ENCODE results near the gene HSD11B2.

HSD11B2 gene

DNA sequence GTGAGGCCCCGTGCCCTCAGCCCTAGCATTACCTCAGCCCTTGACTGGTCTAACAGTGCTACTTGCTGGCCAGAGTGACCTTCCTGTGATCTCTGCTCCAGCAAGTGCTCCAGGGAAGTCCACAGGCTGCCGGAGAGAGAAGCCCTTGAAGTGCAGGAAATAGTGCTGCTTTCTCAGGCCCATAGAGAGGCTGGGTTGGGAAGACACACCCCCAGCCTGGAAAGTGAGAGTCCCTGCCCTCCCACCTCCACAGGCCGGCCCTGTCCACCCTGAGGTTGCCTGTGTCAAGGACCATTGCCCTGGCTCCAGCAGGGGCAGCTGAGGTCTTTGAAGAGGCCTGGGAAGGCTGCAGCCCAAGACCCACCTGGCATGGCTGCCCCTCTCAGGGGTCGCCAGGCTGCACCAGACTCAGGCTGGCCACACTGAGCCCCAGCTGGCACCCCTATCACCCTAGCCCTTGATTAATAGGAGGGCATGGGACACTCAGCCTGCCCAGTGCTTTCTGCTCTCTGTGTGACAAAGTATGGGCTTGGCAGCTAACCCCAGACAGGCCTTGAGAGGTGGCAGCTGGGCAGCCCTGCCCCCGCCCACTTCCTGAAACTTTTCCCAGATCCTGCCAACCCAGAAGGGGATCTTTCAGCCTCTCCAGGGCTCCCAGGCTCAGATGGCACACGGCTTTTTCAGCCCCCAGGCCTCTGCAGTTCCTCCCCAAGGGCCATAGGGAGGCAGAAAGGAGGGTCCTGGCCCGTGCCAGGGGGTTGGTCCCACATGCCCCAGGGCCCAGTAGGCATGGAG lies 28.3 kb downstream of the HSD11B2 start:
- no peak overlapping the region for H3K4me2 ChIP-seq (ENCODE audit: low read length)
- no peaks in the 10 kb centered on the region for H4K20me1 ChIP-seq (ENCODE audit: control insufficient read depth, insufficient read depth, low read depth, low read length)
- no peak for TF ChIP-seq EZH2phosphoT487 (IDR thresholded peaks at IDR 0.05; ENCODE audit: borderline replicate concordance, low read length)
- TF ChIP-seq, protein P1, sequence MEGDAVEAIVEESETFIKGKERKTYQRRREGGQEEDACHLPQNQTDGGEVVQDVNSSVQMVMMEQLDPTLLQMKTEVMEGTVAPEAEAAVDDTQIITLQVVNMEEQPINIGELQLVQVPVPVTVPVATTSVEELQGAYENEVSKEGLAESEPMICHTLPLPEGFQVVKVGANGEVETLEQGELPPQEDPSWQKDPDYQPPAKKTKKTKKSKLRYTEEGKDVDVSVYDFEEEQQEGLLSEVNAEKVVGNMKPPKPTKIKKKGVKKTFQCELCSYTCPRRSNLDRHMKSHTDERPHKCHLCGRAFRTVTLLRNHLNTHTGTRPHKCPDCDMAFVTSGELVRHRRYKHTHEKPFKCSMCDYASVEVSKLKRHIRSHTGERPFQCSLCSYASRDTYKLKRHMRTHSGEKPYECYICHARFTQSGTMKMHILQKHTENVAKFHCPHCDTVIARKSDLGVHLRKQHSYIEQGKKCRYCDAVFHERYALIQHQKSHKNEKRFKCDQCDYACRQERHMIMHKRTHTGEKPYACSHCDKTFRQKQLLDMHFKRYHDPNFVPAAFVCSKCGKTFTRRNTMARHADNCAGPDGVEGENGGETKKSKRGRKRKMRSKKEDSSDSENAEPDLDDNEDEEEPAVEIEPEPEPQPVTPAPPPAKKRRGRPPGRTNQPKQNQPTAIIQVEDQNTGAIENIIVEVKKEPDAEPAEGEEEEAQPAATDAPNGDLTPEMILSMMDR (IDR thresholded peaks at IDR 0.05; ENCODE audit: low read depth, low read length, poor library complexity, severe bottlenecking): no peak

DNA sequence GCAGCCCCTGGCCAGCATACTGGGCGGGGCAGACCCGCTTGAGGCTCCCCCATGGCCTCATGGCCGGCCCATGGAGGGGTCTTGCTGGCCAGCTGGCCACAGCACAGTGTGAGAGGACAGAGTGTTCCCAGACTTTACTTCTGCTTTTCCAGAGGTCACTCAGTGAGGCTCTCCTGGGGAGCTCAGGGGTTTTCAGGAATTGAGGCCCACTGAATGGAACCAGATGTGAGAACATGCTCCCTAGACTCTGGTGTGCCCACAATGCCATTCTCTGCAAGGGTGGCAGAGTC lies 28.9 kb downstream of the HSD11B2 start:
- TF ChIP-seq EZH2phosphoT487 (IDR thresholded peaks at IDR 0.05; ENCODE audit: borderline replicate concordance, low read length): no peak
- TF ChIP-seq, protein P1 (IDR thresholded peaks at IDR 0.05; ENCODE audit: low read depth, low read length, poor library complexity, severe bottlenecking): no peak
- H3K27me3 ChIP-seq (ENCODE audit: control insufficient read depth, low read length): no peaks in the 10 kb centered on the region
- no peak overlapping the region for H3K4me3 ChIP-seq (ENCODE audit: low read length)
- no peaks in the 10 kb centered on the region for H3K36me3 ChIP-seq (ENCODE audit: control insufficient read depth, low read length)
- no peaks in the 10 kb centered on the region for H3K4me1 ChIP-seq (ENCODE audit: control insufficient read depth, low read length)
- H3K9me2 ChIP-seq (replicated peaks; ENCODE audit: control insufficient read depth, low read length): no peaks in the 10 kb centered on the region
- H3K4me2 ChIP-seq (ENCODE audit: low read length): no peak overlapping the region
- H3K27ac ChIP-seq (ENCODE audit: low read depth, low read length): no peak overlapping the region
- H4K20me1 ChIP-seq (ENCODE audit: control insufficient read depth, insufficient read depth, low read depth, low read length): no peaks in the 10 kb centered on the region
- no peaks in the 10 kb centered on the region for H3F3A ChIP-seq (ENCODE audit: control insufficient read depth, insufficient read depth)
- H3K9me3 ChIP-seq (ENCODE audit: control insufficient read depth, insufficient read depth, low read length): no peaks in the 10 kb centered on the region
- H3K79me2 ChIP-seq (ENCODE audit: control insufficient read depth, low read length): peaks cover 17% of the 10 kb centered on the region

More for the DNA sequence above, 28.3 kb downstream of the HSD11B2 start:
- Histone ChIP-seq H3K36me3 (ENCODE audit: control insufficient read depth, low read length) (no peaks in the 10 kb centered on the region), H3K27me3 (ENCODE audit: control insufficient read depth, low read length) (no peaks in the 10 kb centered on the region), H3F3A (ENCODE audit: control insufficient read depth, insufficient read depth) (no peaks in the 10 kb centered on the region), H3K4me3 (ENCODE audit: low read length) (no peak overlapping the region), H3K9me2 (replicated peaks; ENCODE audit: control insufficient read depth, low read length) (no peaks in the 10 kb centered on the region), H3K4me1 (ENCODE audit: control insufficient read depth, low read length) (no peaks in the 10 kb centered on the region), H3K27ac (ENCODE audit: low read depth, low read length) (no peak overlapping the region), H3K9me3 (ENCODE audit: control insufficient read depth, insufficient read depth, low read length) (no peaks in the 10 kb centered on the region), H3K79me2 (ENCODE audit: control insufficient read depth, low read length) (peaks cover 12% of the 10 kb centered on the region)

DNA sequence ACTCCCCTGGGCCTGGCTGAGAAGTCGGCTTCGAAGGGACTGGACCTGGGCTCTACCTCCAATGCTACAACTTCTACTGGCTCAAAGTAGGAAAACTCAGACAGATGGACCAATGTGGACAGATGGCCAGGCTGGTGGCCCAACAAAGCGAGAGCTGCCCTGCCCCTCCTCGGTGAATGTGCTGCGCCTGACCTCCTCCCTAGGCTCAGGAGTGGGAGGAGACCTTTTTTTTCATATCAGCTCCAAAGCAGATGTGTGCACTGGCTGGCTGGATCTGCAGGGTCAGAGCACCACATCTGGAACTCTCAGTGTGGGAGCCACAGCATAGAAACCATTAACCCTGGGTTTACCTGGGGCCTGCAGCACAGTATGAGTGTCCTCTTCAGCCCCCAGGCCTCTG lies 29.2 kb downstream of the HSD11B2 start:
- Histone ChIP-seq H3K4me2 (ENCODE audit: low read length) (no peak overlapping the region), H3K27me3 (ENCODE audit: control insufficient read depth, low read length) (no peaks in the 10 kb centered on the region), H3K9me3 (ENCODE audit: control insufficient read depth, insufficient read depth, low read length) (no peaks in the 10 kb centered on the region), H3K79me2 (ENCODE audit: control insufficient read depth, low read length) (peaks cover 21% of the 10 kb centered on the region), H3K4me1 (ENCODE audit: control insufficient read depth, low read length) (no peaks in the 10 kb centered on the region), H3F3A (ENCODE audit: control insufficient read depth, insufficient read depth) (no peaks in the 10 kb centered on the region), H4K20me1 (ENCODE audit: control insufficient read depth, insufficient read depth, low read depth, low read length) (no peaks in the 10 kb centered on the region), H3K27ac (ENCODE audit: low read depth, low read length) (no peak overlapping the region), H3K4me3 (ENCODE audit: low read length) (no peak overlapping the region), H3K36me3 (ENCODE audit: control insufficient read depth, low read length) (no peaks in the 10 kb centered on the region), H3K9me2 (replicated peaks; ENCODE audit: control insufficient read depth, low read length) (no peaks in the 10 kb centered on the region)
- no peak for TF ChIP-seq EZH2phosphoT487 (IDR thresholded peaks at IDR 0.05; ENCODE audit: borderline replicate concordance, low read length)
- TF ChIP-seq, protein P1 (IDR thresholded peaks at IDR 0.05; ENCODE audit: low read depth, low read length, poor library complexity, severe bottlenecking): no peak

Measured in DOHH2 (cell line).